GM19438 (cell line): ENCODE data around the gene UCHL3.

Experiments used
- ATAC-seq: cut with Tn5 transposase; IDR thresholded peaks from one replicate; pipeline ENCODE4 v1.9.1; 2021; ENCODE audit warnings: low read depth; ENCODE audit not compliant: unreplicated experiment

UCHL3 gene

DNA sequence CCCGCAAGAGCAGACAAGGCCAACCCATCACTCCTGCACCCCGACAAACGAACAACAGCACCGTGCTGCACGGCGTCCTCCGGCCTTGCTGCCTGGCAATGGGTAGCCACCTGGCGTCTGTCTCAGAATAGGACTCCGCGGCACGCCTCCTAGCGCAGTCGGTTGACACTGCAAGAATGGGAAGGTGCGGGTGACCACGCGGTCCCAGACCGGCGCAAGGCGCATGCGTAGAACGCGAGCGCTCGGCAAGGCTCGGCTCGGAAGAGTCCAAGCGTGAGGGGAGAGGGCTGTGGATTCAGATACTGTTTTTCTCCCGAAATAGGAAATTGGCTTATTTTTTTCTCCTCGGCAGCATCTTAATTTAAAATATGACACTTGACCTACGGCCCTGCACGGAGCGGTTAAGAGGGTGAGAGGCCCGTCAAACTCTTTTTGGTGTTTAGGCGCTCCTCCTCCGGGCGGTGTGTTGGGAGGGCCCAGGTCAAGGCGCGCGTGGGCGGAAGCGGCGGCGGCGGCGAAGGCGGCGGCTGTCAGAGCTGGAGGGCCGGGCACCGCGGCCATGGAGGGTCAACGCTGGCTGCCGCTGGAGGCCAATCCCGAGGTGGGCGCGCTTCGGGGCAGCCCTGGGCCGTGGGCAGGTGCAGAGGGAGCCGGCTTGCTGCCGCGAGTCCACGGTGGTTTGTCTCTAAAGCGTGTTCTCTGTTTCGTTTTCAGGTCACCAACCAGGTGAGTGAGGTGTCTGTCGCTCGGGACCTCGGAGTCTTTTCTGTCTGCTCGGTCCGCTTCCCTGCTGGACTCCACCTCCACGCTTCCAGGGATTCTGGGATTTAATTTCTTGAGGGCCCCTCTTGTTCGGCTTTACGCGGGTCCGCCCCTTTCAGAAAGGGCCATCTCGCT lies at the start of gene UCHL3:
UCHL3 (plus strand) TSS at position 530 of the 897 bp plus-strand sequence; CDS start at position 560, 30 bp downstream.
- peak; percentile 96 for ATAC-seq

DNA sequence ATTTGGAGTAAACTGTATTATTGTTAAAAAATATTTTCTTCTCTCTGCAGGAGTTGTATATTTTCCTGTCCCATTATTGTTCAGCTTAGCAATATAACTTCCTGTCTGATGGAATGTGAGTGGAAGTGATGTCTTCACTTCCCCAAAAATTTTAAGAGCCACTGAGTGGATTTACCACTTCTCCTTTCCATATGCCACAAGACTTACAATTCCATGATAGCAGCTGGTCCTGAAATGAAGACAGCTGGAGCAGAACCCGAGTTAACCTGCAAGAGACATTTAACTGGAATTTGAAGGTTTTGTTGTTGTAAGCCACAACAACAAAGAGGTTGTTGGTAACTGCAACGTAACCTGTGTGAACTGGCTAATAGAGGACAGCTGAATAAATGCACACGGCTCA lies 44.3 kb upstream of the UCHL3 start:
- no peak for ATAC-seq

DNA sequence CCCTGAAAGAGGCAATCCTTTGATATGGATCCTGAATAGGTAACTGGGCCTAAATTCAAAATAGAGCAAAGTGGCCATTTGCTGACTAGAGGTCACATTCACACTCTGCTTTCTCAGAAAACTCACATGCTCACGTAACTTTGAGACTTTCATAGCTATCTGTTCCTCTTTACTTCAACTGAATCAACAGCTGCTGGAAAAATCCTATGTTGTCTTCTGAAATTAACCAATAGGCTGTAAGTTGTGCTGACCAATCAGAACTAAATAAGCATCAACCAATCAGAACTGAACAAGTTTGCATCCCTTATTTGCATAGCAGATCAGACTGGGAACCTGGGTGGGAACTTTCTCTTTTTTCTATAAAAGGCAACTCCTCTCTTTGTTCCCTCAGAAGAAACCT lies 43.6 kb upstream of the UCHL3 start:
- ATAC-seq = no peak

GRCh38 chr13:75507027-75508001 lies 42.3 kb upstream of the UCHL3 start:
- no peak for ATAC-seq

DNA sequence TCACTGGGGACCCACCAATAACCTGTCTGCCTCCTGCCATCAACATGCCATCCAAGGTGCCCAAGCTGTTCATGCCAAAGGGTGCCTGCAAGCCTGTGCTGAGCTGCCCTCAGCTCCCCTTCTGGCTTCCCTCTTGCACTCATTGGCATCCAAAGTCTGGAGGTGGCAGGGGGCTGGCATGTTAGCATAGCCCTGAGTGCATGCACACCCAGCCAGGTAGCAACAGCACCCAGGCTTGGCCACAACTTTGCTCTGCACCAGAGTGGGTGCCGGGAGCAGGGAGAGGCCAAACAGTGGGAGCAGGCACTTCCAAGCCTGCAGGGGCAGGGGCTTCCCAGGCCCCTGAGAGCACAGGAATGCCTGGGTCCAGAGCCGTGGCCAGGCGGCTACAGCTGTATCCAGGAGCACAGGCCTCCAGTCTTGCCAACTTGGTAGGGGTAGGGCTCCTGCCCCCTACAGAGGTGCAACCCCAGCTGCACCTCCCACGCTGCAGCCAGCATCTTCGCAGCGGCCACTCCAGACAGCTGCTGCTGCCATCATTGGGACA lies 41.5 kb upstream of the UCHL3 start:
- ATAC-seq = no peak

- ATAC-seq = no peak
These were observed 38.5 kb upstream of the UCHL3 start for GRCh38 chr13:75511051-75511625.

DNA sequence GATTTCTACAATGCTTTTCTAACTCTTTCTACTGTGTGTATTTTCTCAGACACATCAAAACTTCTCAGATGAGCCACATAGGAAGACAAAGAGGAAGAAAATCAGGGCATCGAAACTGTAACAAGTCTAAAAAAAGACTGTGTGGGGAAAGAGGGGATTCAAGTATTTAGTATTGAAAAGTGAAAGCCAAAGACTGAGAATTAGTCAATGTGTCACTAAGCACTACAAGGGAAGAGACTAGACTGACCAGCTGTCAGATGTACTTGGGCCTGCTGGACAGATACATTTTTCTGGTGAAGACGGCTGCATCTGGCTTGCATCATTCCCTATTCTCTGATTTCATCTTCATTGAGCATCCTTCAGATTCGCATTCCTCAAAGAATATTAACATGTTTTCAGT lies 37.3 kb upstream of the UCHL3 start:
- peak; percentile 94 for ATAC-seq

DNA sequence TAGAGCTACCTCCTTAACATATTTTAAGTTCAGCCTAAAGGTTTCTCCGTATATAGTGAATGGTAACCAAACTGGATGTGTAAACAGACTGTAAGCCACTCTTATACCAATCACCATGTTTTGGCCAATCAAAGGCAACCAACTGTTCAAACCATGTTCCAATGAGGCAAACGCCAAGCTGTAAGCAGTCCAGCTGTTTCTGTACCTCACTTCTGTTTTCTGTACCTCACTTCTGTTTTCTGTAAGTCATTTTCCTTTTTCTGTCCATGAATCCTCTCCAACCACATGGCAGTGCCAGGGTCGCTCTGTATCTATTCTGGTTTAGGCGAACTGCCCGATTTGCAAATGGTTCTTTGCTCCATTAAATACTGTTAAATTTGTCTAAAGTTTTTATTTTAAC lies 36.3 kb upstream of the UCHL3 start:
- no peak for ATAC-seq

- ATAC-seq = no peak
These were observed 35.3 kb upstream of the UCHL3 start for GRCh38 chr13:75514080-75514995.

GRCh38 chr13:75518439-75519088 lies 31.0 kb upstream of the UCHL3 start:
- no peak for ATAC-seq

- ATAC-seq = no peak
These were observed 27.6 kb upstream of the UCHL3 start for GRCh38 chr13:75521956-75522355.

DNA sequence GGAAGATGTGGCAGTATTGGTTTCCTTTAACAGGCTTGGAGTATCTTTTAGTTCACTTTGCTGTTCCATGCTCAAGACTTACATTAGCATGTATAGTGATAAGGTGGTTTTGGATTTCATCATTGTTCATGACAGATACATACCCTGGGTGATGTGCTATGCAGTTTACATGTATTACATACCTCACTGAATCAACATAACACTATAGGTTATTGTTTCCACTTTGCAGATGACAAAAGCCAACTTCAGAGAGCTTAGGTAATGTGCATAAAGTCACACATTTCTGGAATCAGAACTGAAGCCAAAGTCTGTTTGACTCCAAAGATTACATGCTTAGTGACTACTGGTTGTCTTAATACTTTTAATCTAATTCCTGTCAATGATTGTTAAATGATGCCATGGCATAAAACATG lies 19.0 kb upstream of the UCHL3 start:
- ATAC-seq = no peak

DNA sequence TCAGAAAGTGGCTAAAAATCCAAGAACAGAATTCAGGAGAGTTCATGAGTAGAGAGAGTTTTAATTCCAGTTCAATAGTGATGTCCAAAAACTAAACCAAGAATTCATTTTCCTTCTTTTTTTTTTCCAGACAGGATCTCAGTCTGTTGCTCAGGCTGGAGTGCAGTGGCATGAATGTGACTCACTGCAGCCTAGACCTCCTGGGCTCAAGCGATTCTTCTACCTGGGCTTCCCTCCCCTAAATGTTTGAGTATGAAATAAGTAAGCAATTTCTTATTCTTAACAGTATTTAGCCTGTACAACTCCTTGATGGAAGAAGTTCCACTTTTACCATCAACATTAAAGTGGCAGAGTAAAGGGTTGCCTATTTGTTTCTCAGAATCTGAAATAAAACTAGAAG lies 15.7 kb upstream of the UCHL3 start:
- ATAC-seq = no peak

GRCh38 chr13:75537401-75538365 lies 11.9 kb upstream of the UCHL3 start, which contains the start of gene COMMD6:
COMMD6 (minus strand) TSS chr13:75537841; CDS start chr13:75537805, 36 bp downstream.
- peak; percentile 97 for ATAC-seq

- ATAC-seq = no peak
These were observed 8.3 kb upstream of the UCHL3 start for GRCh38 chr13:75541287-75541686.

DNA sequence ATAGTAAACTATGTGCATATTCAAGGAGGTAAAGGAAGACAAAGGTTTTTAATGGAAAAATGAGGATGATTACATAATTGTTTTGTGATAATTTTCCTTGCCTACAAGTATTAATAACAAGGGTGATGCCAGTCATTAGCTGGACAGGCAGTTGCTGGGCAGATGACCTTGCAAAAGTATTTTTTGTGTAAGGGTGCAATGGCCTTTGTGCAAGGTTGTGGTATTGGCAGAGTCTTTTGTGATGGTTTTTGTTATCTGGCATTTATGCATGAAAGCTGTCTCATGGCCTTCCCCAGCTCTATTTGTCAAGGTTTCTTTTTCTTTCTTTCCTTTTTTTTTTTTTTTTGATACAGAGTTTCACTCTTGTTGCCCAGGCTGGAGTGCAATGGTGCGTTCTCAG lies 7.6 kb upstream of the UCHL3 start:
- no peak for ATAC-seq

GRCh38 chr13:75544681-75545330 lies 4.8 kb upstream of the UCHL3 start:
- no peak for ATAC-seq
